Thyroid gland (tissue), 4 donors: ENCODE results near the gene EEA1. TPM values are rescaled to one million over a fixed set of nuclear protein-coding genes. Genes with fewer than 3 reads are reported as not detected.

ENCODE experiments used
- DNase-seq, 2 donors: peaks; one replicate each; pipeline ENCODE4 v3.0.0-alpha.2; 2019
- H3K27ac ChIP-seq, 3 donors: fragments of 200-600 bp; sonication (generic); 1 replicate in 2 of 3; 2 replicates in 1 of 3; pipeline ENCODE4 v1.5.1; 2016 to 2019; ENCODE audit warnings: mild to moderate bottlenecking in 1 of 3, moderate library complexity in 1 of 3
- H3K27me3 ChIP-seq: fragments of 200-600 bp; sonication (generic); one replicate; pipeline ENCODE4 v1.5.1; 2019
- H3K36me3 ChIP-seq, 2 donors: fragments of 200-600 bp; sonication (generic); one replicate each; pipeline ENCODE4 v1.5.1; 2016 to 2019
- H3K4me1 ChIP-seq, 2 donors: fragments of 200-600 bp; sonication (generic); one replicate each; pipeline ENCODE4 v1.5.1; 2017 to 2019
- H3K4me3 ChIP-seq, 3 donors: fragments of 200-600 bp; sonication (generic); replicated peaks in 1 of 3; 1 replicate in 2 of 3; 2 replicates in 1 of 3; pipeline ENCODE4 v1.5.1; 2016; ENCODE audit warnings: mild to moderate bottlenecking in 1 of 3
- H3K9me3 ChIP-seq: fragments of 200-600 bp; sonication (generic); one replicate; pipeline ENCODE4 v1.5.1; 2017
- CTCF ChIP-seq, 6 experiments: fragments of 200-600 bp in 3 of 6; fragments of 450-650 bp in 3 of 6; sonication (generic) in 3 of 6; IDR thresholded peaks; one replicate each; pipeline ENCODE4 v1.5.1; 2016 to 2019; ENCODE audit warnings: antibody characterized with exemption in 6 of 6, mild to moderate bottlenecking in 2 of 6, inconsistent platforms in 1 of 6, moderate library complexity in 1 of 6
- POLR2A ChIP-seq, 2 donors: fragments of 450-650 bp; IDR thresholded peaks; one replicate each; pipeline ENCODE4 v1.6.1; 2017; ENCODE audit warnings: antibody characterized with exemption in 2 of 2, mild to moderate bottlenecking in 2 of 2, moderate library complexity in 1 of 2
- WGBS, 2 donors: methylation state at CpG; one replicate each; pipeline ENCODE4 v1.1.5; 2017; 5-methylcytosine and 5-hydroxymethylcytosine counted together
- intact Hi-C: fragments of 100-400 bp; cut with DNase I; formaldehyde crosslinking; loops from one replicate; pipeline ENCODE4 v1.15.1; 2023
- total RNA-seq, 4 donors: library from RNA; depleted of rRNA; stranded (reverse); fragments of >200 nt; gene quantifications; one replicate each; pipeline ENCODE4 v1.2.3, GENCODE V29; 2016

Gene EEA1
- total RNA-seq, 4 donors from 2014 or later: 16.0 to 21.8 (median 19.3) TPM

GRCh38 chr12:92828565-92828964 is 100.5 kb downstream of the EEA1 start:
- Histone ChIP-seq H3K36me3 (peaks cover 4 to 5% of the 10 kb centered on the region in 2 donors), H3K4me1 (no peaks in the 10 kb centered on the region), H3K27ac (no peak overlapping the region), H3K4me3 (no peak overlapping the region), H3K27me3 (no peaks in the 10 kb centered on the region), H3K9me3 (no peaks in the 10 kb centered on the region)
- intact Hi-C loops: no loop called here
- DNase-seq: no peak
- TF ChIP-seq POLR2A (IDR thresholded peaks at IDR 0.05): no peak
- no peak for TF ChIP-seq CTCF (IDR thresholded peaks at IDR 0.05)
- WGBS, 2 donors: 94 to 96% methylated on average over 4 of the region's 4 CpGs

GRCh38 chr12:92827836-92828431 is 101.2 kb downstream of the EEA1 start:
- TF ChIP-seq POLR2A (IDR thresholded peaks at IDR 0.05) (no peak), CTCF (IDR thresholded peaks at IDR 0.05) (peak in 2 of 6 experiments; percentile 29 to 53)
- H3K4me1 ChIP-seq: no peaks in the 10 kb centered on the region
- 78 to 85% methylated on average over 4 of the region's 4 CpGs for WGBS, 2 donors
- no peak overlapping the region for H3K4me3 ChIP-seq
- no peak for DNase-seq
- intact Hi-C loops: no loop called here
- H3K27ac ChIP-seq: no peak overlapping the region
- H3K36me3 ChIP-seq: peaks cover 4 to 5% of the 10 kb centered on the region in 2 donors
- H3K27me3 ChIP-seq: no peaks in the 10 kb centered on the region
- H3K9me3 ChIP-seq: no peaks in the 10 kb centered on the region

- no peak for DNase-seq
- H3K9me3 ChIP-seq: no peaks in the 10 kb centered on the region
- 72 to 83% methylated on average over 3 of the region's 3 CpGs for WGBS, 2 donors
- intact Hi-C loops: no loop called here
- H3K27me3 ChIP-seq: no peaks in the 10 kb centered on the region
- TF ChIP-seq POLR2A (IDR thresholded peaks at IDR 0.05) (no peak), CTCF (IDR thresholded peaks at IDR 0.05) (no peak)
- H3K27ac ChIP-seq: no peak overlapping the region
- peaks cover 0 to 4% of the 10 kb centered on the region in 2 donors for H3K36me3 ChIP-seq
- H3K4me1 ChIP-seq: no peaks in the 10 kb centered on the region
- H3K4me3 ChIP-seq: no peak overlapping the region
Observed at GRCh38 chr12:92821142-92821541, 108.0 kb downstream of the EEA1 start.

- WGBS, 2 donors: 93% methylated on average over 2 of the region's 2 CpGs
- Histone ChIP-seq H3K36me3 (no peaks in the 10 kb centered on the region), H3K27me3 (no peaks in the 10 kb centered on the region), H3K4me3 (no peak overlapping the region), H3K9me3 (no peaks in the 10 kb centered on the region), H3K4me1 (no peaks in the 10 kb centered on the region), H3K27ac (no peak overlapping the region)
- no peak for TF ChIP-seq CTCF (IDR thresholded peaks at IDR 0.05)
- TF ChIP-seq POLR2A (IDR thresholded peaks at IDR 0.05): no peak
- DNase-seq: no peak
- intact Hi-C loops: no loop called here
Observed at GRCh38 chr12:92814584-92814983, 114.5 kb downstream of the EEA1 start.

- Histone ChIP-seq H3K4me3 (no peak overlapping the region), H3K9me3 (no peaks in the 10 kb centered on the region), H3K27ac (no peak overlapping the region), H3K4me1 (no peaks in the 10 kb centered on the region), H3K27me3 (no peaks in the 10 kb centered on the region), H3K36me3 (no peaks in the 10 kb centered on the region)
- intact Hi-C loops: no loop called here
- DNase-seq: no peak
- WGBS, 2 donors: 95 to 96% methylated on average over 4 of the region's 4 CpGs
- no peak for TF ChIP-seq CTCF (IDR thresholded peaks at IDR 0.05)
- no peak for TF ChIP-seq POLR2A (IDR thresholded peaks at IDR 0.05)
Observed at GRCh38 chr12:92810370-92810769, 118.7 kb downstream of the EEA1 start.
